Esophagus (tissue), 2 donors: ENCODE measurements around the gene XPO6. TPM values are rescaled to one million over a fixed set of nuclear protein-coding genes. Genes with fewer than 3 reads are reported as not detected.

Experiments
- H3K27ac ChIP-seq, 2 donors: one replicate each; pipeline ENCODE4 v1.5.1; 2013; ENCODE audit warnings: low read depth in 2 of 2, mild to moderate bottlenecking in 2 of 2, inconsistent platforms in 1 of 2, low read length in 1 of 2, moderate library complexity in 1 of 2
- H3K27me3 ChIP-seq, 2 donors: one replicate each; pipeline ENCODE4 v1.6.1; 2013; ENCODE audit warnings: low read length in 2 of 2, control low read depth in 1 of 2, mild to moderate bottlenecking in 1 of 2; ENCODE audit not compliant: insufficient read depth in 2 of 2, control insufficient read depth in 1 of 2
- H3K36me3 ChIP-seq, 2 donors: one replicate each; pipeline ENCODE4 v1.6.1; 2013; ENCODE audit warnings: low read length in 1 of 2; ENCODE audit not compliant: control insufficient read depth in 2 of 2, insufficient read depth in 2 of 2
- H3K4me1 ChIP-seq, 2 donors: one replicate each; pipeline ENCODE4 v1.6.1; 2013; ENCODE audit warnings: low read length in 1 of 2; ENCODE audit not compliant: control insufficient read depth in 2 of 2, insufficient read depth in 2 of 2
- H3K4me3 ChIP-seq, 2 donors: one replicate each; pipeline ENCODE4 v1.5.1; 2013; ENCODE audit warnings: low read length in 2 of 2, mild to moderate bottlenecking in 2 of 2, low read depth in 1 of 2, moderate library complexity in 1 of 2
- H3K9me3 ChIP-seq, 2 donors: one replicate each; pipeline ENCODE4 v1.6.1; 2013; ENCODE audit warnings: mild to moderate bottlenecking in 2 of 2, low read depth in 1 of 2, low read length in 1 of 2, moderate library complexity in 1 of 2; ENCODE audit not compliant: control insufficient read depth in 2 of 2, insufficient read depth in 1 of 2
- WGBS, 2 donors: extraction: QIAGEN DNeasy Blood & Tissue Kit; methylation state at CpG; one replicate each; pipeline ENCODE4 v1.1.7; 2013; 5-methylcytosine and 5-hydroxymethylcytosine counted together
- polyA plus RNA-seq, 2 donors: library from polyadenylated mRNA; stranded (reverse); fragments of 200-250 nt; gene quantifications; one replicate each; pipeline ENCODE4 v1.2.3, GENCODE V29; 2013
- donor health status: healthy with polysubstance abuse.
- donor health status: Bipolar disorder and iron deficiency.

Gene XPO6
- polyA plus RNA-seq, 2 donors = 50.6 to 52.1 TPM

GRCh38 chr16:28067604-28068379, 144.0 kb downstream of the XPO6 start:
- H3K27ac ChIP-seq = no peak overlapping the region
- 77 to 78% methylated on average over 14 of the region's 14 CpGs for WGBS, 2 donors

GRCh38 chr16:28064706-28065249, 147.0 kb downstream of the XPO6 start:
- Histone ChIP-seq H3K4me3 (no peak overlapping the region), H3K4me1 (peaks cover 5 to 9% of the 10 kb centered on the region in 2 donors), H3K27ac (no peak overlapping the region), H3K27me3 (peaks cover 0 to 3% of the 10 kb centered on the region in 2 donors), H3K9me3 (no peaks in the 10 kb centered on the region), H3K36me3 (no peaks in the 10 kb centered on the region)
- WGBS, 2 donors = 60 to 77% methylated on average over 15 of the region's 15 CpGs

More at GRCh38 chr16:28067604-28068379, 144.0 kb downstream of the XPO6 start:
- Histone ChIP-seq H3K27me3 (peaks cover 0 to 3% of the 10 kb centered on the region in 2 donors), H3K36me3 (no peaks in the 10 kb centered on the region), H3K4me1 (peaks cover 5 to 6% of the 10 kb centered on the region in 2 donors), H3K9me3 (no peaks in the 10 kb centered on the region), H3K4me3 (no peak overlapping the region)

DNA sequence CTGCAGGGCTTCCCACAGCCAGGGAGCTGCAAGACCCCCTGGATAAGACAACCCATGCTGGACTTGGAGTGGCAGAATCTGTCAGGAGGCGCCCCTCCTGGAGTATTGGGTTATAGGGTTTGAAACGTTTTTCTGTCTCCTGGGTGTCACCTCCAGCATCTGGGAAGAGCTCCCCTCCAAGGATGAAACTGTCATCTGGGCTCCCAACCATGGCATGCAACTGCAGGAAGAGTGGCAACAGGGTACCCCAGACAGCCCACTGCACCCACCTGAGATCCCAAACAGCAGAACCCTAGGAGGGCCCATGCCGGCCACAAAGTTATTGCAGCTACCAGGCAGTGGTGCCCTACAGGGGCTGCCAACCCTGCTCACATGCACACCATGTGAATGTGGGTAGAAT, 147.6 kb downstream of the XPO6 start:
- Histone ChIP-seq H3K36me3 (no peaks in the 10 kb centered on the region), H3K9me3 (no peaks in the 10 kb centered on the region), H3K27ac (no peak overlapping the region), H3K4me1 (peaks cover 5 to 9% of the 10 kb centered on the region in 2 donors), H3K27me3 (peaks cover 0 to 3% of the 10 kb centered on the region in 2 donors), H3K4me3 (no peak overlapping the region)
- WGBS, 2 donors = 50 to 54% methylated on average over 3 of the region's 3 CpGs

GRCh38 chr16:28063591-28064061, 148.1 kb downstream of the XPO6 start, which contains the start of gene GSG1L:
Gene GSG1L, minus strand, starts transcription at chr16:28063714. Its CDS starts 290 bp downstream, at chr16:28063424.
- peaks cover 5 to 9% of the 10 kb centered on the region in 2 donors for H3K4me1 ChIP-seq
- no peaks in the 10 kb centered on the region for H3K36me3 ChIP-seq
- 2% methylated on average over 46 to 54 of the region's 54 CpGs for WGBS, 2 donors
- no peaks in the 10 kb centered on the region for H3K9me3 ChIP-seq
- H3K27ac ChIP-seq = no peak within 1 kb of the TSS
- peaks cover 0 to under 1% of the 10 kb centered on the region in 2 donors for H3K27me3 ChIP-seq
- H3K4me3 ChIP-seq = peak within 1 kb of the TSS; percentile 39 to 42

- Histone ChIP-seq H3K4me1 (peaks cover 5 to 9% of the 10 kb centered on the region in 2 donors), H3K9me3 (no peaks in the 10 kb centered on the region), H3K4me3 (peak overlapping the region; percentile 39 to 42), H3K36me3 (no peaks in the 10 kb centered on the region), H3K27ac (no peak overlapping the region), H3K27me3 (no peaks in the 10 kb centered on the region)
- WGBS, 2 donors = 1% methylated on average over 60 to 99 of the region's 99 CpGs
Observed at GRCh38 chr16:28062847-28063521, 148.8 kb downstream of the XPO6 start.

DNA sequence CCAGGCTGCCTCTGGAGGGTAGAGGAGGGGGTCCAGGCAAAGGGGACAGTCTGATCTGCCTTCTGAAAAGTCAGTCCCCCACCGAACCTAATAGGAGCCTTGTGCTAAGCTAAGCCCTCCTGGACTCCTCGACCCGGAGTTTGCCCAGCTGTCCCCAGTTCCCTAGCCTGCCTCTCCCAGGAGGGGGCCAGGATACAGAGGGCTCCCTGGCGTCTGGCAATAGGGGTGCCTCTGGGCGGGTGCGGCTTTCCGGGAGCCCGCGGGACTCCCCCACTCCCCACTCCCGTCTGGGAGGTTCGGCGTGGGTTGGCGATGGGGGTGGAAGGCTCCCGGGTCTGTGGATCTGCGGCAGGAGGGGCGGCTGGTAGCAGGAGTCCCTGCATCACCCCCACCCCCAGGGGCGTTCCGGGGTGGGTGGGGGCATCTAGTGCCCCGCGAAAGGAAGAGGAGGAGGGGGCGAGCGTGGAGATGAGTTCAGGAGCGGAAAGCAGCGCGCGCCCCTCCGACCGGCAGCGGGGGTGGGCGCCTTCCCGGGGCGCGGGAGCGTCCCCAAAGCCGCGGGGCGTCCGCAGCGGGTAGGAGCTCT, 149.4 kb downstream of the XPO6 start:
- Histone ChIP-seq H3K27ac (no peak overlapping the region), H3K36me3 (no peaks in the 10 kb centered on the region), H3K4me1 (peaks cover 5 to 9% of the 10 kb centered on the region in 2 donors), H3K9me3 (no peaks in the 10 kb centered on the region), H3K4me3 (peak overlapping the region; percentile 39 to 42), H3K27me3 (no peaks in the 10 kb centered on the region)
- 9 to 13% methylated on average over 28 to 39 of the region's 39 CpGs for WGBS, 2 donors

- no peaks in the 10 kb centered on the region for H3K27me3 ChIP-seq
- WGBS, 2 donors = 75 to 83% methylated on average over 10 of the region's 10 CpGs
- no peaks in the 10 kb centered on the region for H3K9me3 ChIP-seq
- no peaks in the 10 kb centered on the region for H3K36me3 ChIP-seq
- H3K27ac ChIP-seq = no peak overlapping the region
- H3K4me1 ChIP-seq = peaks cover 5 to 9% of the 10 kb centered on the region in 2 donors
- no peak overlapping the region for H3K4me3 ChIP-seq
Observed at GRCh38 chr16:28061352-28062101, 150.2 kb downstream of the XPO6 start.

GRCh38 chr16:28059841-28060575, 151.8 kb downstream of the XPO6 start:
- Histone ChIP-seq H3K36me3 (no peaks in the 10 kb centered on the region), H3K4me1 (peaks cover 5 to 9% of the 10 kb centered on the region in 2 donors), H3K27ac (no peak overlapping the region), H3K9me3 (no peaks in the 10 kb centered on the region), H3K4me3 (no peak overlapping the region), H3K27me3 (no peaks in the 10 kb centered on the region)
- WGBS, 2 donors = 35 to 41% methylated on average over 12 of the region's 12 CpGs
